ENCODE data around the gene RNF13.

DNA sequence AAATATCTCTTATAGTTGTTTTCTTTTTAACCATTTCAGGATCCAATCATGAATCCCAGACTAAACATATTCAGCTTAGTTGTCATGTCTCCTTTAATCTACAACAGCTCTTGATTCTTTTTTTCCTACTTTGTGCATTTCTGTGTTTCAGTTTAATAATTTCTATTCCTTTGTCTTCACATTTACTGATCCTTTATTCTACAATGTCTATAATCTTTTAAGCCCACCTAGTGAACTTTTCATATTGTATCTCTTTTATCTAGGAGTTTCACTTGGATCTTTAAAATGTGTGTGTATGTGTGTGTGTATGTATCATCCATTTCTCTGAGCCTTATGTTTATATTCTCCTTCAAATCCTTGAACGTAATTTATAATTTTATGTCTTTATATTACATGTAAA lies 70.1 kb downstream of the RNF13 start:
- TF ChIP-seq, protein P1, sequence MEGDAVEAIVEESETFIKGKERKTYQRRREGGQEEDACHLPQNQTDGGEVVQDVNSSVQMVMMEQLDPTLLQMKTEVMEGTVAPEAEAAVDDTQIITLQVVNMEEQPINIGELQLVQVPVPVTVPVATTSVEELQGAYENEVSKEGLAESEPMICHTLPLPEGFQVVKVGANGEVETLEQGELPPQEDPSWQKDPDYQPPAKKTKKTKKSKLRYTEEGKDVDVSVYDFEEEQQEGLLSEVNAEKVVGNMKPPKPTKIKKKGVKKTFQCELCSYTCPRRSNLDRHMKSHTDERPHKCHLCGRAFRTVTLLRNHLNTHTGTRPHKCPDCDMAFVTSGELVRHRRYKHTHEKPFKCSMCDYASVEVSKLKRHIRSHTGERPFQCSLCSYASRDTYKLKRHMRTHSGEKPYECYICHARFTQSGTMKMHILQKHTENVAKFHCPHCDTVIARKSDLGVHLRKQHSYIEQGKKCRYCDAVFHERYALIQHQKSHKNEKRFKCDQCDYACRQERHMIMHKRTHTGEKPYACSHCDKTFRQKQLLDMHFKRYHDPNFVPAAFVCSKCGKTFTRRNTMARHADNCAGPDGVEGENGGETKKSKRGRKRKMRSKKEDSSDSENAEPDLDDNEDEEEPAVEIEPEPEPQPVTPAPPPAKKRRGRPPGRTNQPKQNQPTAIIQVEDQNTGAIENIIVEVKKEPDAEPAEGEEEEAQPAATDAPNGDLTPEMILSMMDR (IDR thresholded peaks at IDR 0.05; ENCODE audit: insufficient read depth, low read depth, low read length): no peak
- TF ChIP-seq EZH2 (IDR thresholded peaks at IDR 0.05; ENCODE audit: insufficient read depth, low read length): no peak
